Parathyroid adenoma (tissue), 2 donors: ENCODE measurements around the gene BIN1.

Experiments used
- H2AFZ ChIP-seq: fragments of 300-600 bp; sonication (generic); one replicate; pipeline ENCODE4 v1.7.0; 2017; ENCODE audit warnings: antibody characterized with exemption, mild to moderate bottlenecking
- H3K27ac ChIP-seq: fragments of 300-600 bp; sonication (generic); one replicate; pipeline ENCODE4 v1.7.0; 2017
- H3K27me3 ChIP-seq: fragments of 300-600 bp; sonication (generic); one replicate; pipeline ENCODE4 v1.7.0; 2017; ENCODE audit warnings: low read length; ENCODE audit not compliant: control insufficient read depth, insufficient read depth
- H3K36me3 ChIP-seq: fragments of 300-600 bp; sonication (generic); one replicate; pipeline ENCODE4 v1.7.0; 2017; ENCODE audit warnings: low read length; ENCODE audit not compliant: control insufficient read depth, insufficient read depth
- H3K4me1 ChIP-seq: fragments of 300-600 bp; sonication (generic); one replicate; pipeline ENCODE4 v1.7.0; 2017; ENCODE audit warnings: control low read depth
- H3K4me2 ChIP-seq: fragments of 300-600 bp; sonication (generic); one replicate; pipeline ENCODE4 v1.7.0; 2017; ENCODE audit warnings: low read length
- H3K4me3 ChIP-seq: fragments of 300-600 bp; sonication (generic); one replicate; pipeline ENCODE4 v1.7.0; 2017; ENCODE audit warnings: low read depth, low read length
- H3K79me2 ChIP-seq: fragments of 300-600 bp; sonication (generic); one replicate; pipeline ENCODE4 v1.7.0; 2017; ENCODE audit warnings: control low read depth
- H3K9ac ChIP-seq: fragments of 300-600 bp; sonication (generic); one replicate; pipeline ENCODE4 v1.7.0; 2017; ENCODE audit warnings: mild to moderate bottlenecking
- H3K9me3 ChIP-seq: fragments of 300-600 bp; sonication (generic); one replicate; pipeline ENCODE4 v1.7.0; 2017; ENCODE audit warnings: low read length; ENCODE audit not compliant: control insufficient read depth
- TF ChIP-seq, protein P1 (sequence below): fragments of 300-600 bp; sonication (generic); IDR thresholded peaks from one replicate; pipeline ENCODE4 v1.7.0; 2017; ENCODE audit warnings: antibody characterized with exemption, mild to moderate bottlenecking
- donor health status: primary hyperparathyroidism.

The BIN1 gene, protein sequence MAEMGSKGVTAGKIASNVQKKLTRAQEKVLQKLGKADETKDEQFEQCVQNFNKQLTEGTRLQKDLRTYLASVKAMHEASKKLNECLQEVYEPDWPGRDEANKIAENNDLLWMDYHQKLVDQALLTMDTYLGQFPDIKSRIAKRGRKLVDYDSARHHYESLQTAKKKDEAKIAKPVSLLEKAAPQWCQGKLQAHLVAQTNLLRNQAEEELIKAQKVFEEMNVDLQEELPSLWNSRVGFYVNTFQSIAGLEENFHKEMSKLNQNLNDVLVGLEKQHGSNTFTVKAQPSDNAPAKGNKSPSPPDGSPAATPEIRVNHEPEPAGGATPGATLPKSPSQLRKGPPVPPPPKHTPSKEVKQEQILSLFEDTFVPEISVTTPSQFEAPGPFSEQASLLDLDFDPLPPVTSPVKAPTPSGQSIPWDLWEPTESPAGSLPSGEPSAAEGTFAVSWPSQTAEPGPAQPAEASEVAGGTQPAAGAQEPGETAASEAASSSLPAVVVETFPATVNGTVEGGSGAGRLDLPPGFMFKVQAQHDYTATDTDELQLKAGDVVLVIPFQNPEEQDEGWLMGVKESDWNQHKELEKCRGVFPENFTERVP

DNA sequence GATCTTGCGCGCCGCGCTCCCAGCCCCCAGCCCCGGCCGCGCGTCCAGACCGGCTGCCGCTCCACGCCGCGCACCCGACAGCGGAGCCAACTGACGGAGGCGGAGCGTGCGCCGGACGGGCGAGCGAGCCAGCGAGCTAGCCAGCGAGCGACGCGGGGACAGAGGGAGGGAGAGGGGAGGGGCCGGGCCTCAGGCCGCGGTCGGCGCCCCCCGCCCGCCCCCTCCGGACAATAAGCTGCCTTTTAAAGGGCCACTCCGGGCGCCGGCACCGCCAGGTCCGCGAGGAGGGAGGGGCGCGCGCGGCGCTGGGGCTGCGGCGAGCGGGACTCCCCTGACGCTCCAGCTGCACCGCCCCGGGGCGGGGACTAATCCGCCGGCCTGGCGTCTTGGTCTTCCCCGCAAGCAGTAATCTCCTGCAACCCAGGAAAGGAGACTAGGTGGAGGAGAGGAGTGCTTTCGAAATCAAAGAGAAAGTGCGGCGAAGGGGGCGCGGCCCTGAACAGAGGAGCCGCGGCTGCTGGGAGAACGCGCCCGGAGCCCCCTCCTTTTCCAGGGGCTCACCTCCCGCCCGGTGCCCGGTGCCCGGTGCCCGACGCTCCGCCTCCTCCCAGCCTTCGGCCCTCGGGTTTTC, at the start of gene BIN1:
Gene BIN1 (minus strand): TSS at position 164 of the 631 bp plus-strand sequence. CDS start 211 bp downstream, outside the sequence.
- peak within 1 kb of the TSS; percentile 94 for H3K4me2 ChIP-seq
- H2AFZ ChIP-seq: peak within 1 kb of the TSS; percentile 84
- no peaks in the 10 kb centered on the region for H3K36me3 ChIP-seq
- H3K4me1 ChIP-seq: peaks cover 26% of the 10 kb centered on the region
- peak within 1 kb of the TSS; percentile 76 for H3K4me3 ChIP-seq
- peak within 1 kb of the TSS; percentile 80 for H3K27ac ChIP-seq
- peak within 1 kb of the TSS; percentile 56 for H3K9ac ChIP-seq
- no peaks in the 10 kb centered on the region for H3K27me3 ChIP-seq
- H3K9me3 ChIP-seq: no peaks in the 10 kb centered on the region
- peaks cover 34% of the 10 kb centered on the region for H3K79me2 ChIP-seq
- TF ChIP-seq, protein P1, sequence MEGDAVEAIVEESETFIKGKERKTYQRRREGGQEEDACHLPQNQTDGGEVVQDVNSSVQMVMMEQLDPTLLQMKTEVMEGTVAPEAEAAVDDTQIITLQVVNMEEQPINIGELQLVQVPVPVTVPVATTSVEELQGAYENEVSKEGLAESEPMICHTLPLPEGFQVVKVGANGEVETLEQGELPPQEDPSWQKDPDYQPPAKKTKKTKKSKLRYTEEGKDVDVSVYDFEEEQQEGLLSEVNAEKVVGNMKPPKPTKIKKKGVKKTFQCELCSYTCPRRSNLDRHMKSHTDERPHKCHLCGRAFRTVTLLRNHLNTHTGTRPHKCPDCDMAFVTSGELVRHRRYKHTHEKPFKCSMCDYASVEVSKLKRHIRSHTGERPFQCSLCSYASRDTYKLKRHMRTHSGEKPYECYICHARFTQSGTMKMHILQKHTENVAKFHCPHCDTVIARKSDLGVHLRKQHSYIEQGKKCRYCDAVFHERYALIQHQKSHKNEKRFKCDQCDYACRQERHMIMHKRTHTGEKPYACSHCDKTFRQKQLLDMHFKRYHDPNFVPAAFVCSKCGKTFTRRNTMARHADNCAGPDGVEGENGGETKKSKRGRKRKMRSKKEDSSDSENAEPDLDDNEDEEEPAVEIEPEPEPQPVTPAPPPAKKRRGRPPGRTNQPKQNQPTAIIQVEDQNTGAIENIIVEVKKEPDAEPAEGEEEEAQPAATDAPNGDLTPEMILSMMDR: no peak

DNA sequence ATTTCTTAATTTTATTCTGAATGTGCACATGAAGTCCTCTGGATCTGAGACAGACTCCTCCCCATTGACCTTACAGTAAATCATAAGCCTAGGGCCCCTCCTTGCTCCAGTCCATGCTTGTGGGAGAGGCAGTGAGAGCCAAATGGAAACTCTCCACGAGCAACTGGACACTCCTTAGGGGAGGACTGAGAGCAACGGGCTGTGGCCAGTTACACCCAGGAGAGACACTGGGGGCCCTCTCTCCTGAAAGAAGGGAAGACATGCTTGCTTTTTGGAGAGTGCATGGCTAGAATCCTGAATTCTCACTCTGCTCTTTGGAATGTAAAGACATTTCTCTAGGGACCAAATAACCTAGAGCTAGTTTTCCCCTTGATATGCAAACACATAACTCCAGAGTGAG, 49.0 kb upstream of the BIN1 start:
- TF ChIP-seq, protein P1: no peak
- no peaks in the 10 kb centered on the region for H3K27me3 ChIP-seq
- H3K9me3 ChIP-seq: no peaks in the 10 kb centered on the region
- no peaks in the 10 kb centered on the region for H3K36me3 ChIP-seq
- no peak overlapping the region for H3K4me2 ChIP-seq
- H3K9ac ChIP-seq: no peak overlapping the region
- no peaks in the 10 kb centered on the region for H3K4me1 ChIP-seq
- no peak overlapping the region for H2AFZ ChIP-seq
- H3K79me2 ChIP-seq: no peaks in the 10 kb centered on the region
- no peak overlapping the region for H3K4me3 ChIP-seq
- H3K27ac ChIP-seq: no peak overlapping the region

DNA sequence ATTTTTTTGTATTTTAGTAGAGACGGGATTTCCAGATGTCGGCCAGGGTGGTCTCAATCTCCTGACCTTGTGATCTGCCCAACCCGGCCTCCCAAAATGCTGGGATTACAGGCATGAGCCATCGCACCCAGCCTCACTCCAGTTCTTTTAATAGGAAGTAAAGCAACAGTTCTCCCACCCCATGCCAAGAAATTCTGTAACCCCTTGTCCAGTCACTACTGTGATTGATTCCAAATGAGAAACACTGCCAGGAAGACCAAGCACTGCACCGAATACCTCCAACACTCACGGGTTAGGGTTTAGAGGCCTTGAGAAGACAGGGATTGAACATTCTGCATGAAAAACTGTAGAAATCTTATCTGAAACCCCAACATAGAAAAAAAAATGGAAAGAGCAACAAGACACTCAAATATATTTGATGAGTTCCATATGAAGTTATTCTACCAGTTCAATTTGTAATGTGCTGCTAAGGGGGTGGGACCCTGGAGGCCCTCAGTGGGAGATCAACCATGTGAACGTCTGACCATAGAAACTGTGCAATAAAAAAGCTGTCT, 48.2 kb upstream of the BIN1 start:
- no peak overlapping the region for H3K9ac ChIP-seq
- H2AFZ ChIP-seq: no peak overlapping the region
- no peak overlapping the region for H3K4me3 ChIP-seq
- TF ChIP-seq, protein P1: no peak
- no peaks in the 10 kb centered on the region for H3K36me3 ChIP-seq
- H3K4me2 ChIP-seq: no peak overlapping the region
- H3K9me3 ChIP-seq: no peaks in the 10 kb centered on the region
- no peaks in the 10 kb centered on the region for H3K27me3 ChIP-seq
- no peaks in the 10 kb centered on the region for H3K4me1 ChIP-seq
- no peak overlapping the region for H3K27ac ChIP-seq
- no peaks in the 10 kb centered on the region for H3K79me2 ChIP-seq

DNA sequence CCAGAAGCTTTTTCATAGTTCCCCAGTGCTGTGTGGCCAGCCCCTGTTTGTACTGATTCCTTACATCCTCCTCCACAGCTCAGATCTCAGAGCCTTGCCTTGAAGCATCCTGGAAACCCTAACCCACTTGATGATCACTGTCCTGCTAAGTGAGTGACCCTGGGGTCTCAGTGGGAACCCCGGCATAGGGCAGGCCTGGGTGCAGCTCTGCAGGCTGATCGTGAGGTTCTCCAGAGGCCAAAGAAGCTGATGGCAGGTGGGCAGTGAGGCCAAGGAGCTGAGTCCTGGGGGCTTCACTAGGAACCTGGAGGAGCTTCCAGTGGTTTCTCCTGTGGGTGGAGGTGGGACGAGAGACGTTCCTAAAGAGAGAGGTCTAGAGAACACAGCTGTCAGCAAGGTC, 47.4 kb upstream of the BIN1 start:
- TF ChIP-seq, protein P1: no peak
- Histone ChIP-seq H3K27ac (no peak overlapping the region), H2AFZ (no peak overlapping the region), H3K27me3 (no peaks in the 10 kb centered on the region), H3K9me3 (no peaks in the 10 kb centered on the region), H3K36me3 (no peaks in the 10 kb centered on the region), H3K4me3 (no peak overlapping the region), H3K4me1 (no peaks in the 10 kb centered on the region), H3K9ac (no peak overlapping the region), H3K4me2 (no peak overlapping the region), H3K79me2 (no peaks in the 10 kb centered on the region)
